ENCODE data around the gene GEMIN2.

- TF ChIP-seq, protein P1, sequence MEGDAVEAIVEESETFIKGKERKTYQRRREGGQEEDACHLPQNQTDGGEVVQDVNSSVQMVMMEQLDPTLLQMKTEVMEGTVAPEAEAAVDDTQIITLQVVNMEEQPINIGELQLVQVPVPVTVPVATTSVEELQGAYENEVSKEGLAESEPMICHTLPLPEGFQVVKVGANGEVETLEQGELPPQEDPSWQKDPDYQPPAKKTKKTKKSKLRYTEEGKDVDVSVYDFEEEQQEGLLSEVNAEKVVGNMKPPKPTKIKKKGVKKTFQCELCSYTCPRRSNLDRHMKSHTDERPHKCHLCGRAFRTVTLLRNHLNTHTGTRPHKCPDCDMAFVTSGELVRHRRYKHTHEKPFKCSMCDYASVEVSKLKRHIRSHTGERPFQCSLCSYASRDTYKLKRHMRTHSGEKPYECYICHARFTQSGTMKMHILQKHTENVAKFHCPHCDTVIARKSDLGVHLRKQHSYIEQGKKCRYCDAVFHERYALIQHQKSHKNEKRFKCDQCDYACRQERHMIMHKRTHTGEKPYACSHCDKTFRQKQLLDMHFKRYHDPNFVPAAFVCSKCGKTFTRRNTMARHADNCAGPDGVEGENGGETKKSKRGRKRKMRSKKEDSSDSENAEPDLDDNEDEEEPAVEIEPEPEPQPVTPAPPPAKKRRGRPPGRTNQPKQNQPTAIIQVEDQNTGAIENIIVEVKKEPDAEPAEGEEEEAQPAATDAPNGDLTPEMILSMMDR (IDR thresholded peaks at IDR 0.05; ENCODE audit: borderline replicate concordance, extremely low read depth, low read length, poor library complexity, severe bottlenecking), result no peak
- no peak for TF ChIP-seq EZH2 (IDR thresholded peaks at IDR 0.05; ENCODE audit: borderline replicate concordance, low read depth, low read length, severe bottlenecking)
Measured at GRCh38 chr14:39071096-39071495, 43.0 kb upstream of the GEMIN2 start.

All from DND-41 (cell line).